Transverse colon (tissue), 4 donors: ENCODE results near the gene ORC1. TPM values are rescaled to one million over a fixed set of nuclear protein-coding genes. Genes with fewer than 3 reads are reported as not detected.

Experiments used
- DNase-seq: peaks from one replicate; pipeline ENCODE4 v3.0.0-alpha.2; 2019
- H3K27ac ChIP-seq, 4 donors: fragments of 200-600 bp; sonication (generic); 2 replicates each; pipeline ENCODE4 v1.5.1; 2016 to 2018; ENCODE audit warnings: inconsistent platforms in 4 of 4
- H3K27me3 ChIP-seq: fragments of 200-600 bp; sonication (generic); 2 replicates; pipeline ENCODE4 v1.5.1; 2017; ENCODE audit warnings: inconsistent platforms
- H3K36me3 ChIP-seq, 4 donors: fragments of 200-600 bp; sonication (generic); 2 replicates each; pipeline ENCODE4 v1.5.1; 2017 to 2019; ENCODE audit warnings: inconsistent platforms in 4 of 4
- H3K4me1 ChIP-seq, 4 donors: fragments of 200-600 bp; sonication (generic); 2 replicates each; pipeline ENCODE4 v1.5.1; 2017 to 2020; ENCODE audit warnings: inconsistent platforms in 4 of 4
- H3K4me3 ChIP-seq, 4 donors: fragments of 200-600 bp; sonication (generic); 1 replicate in 1 of 4; 2 replicates in 3 of 4; pipeline versions ENCODE4 v1.5.1 to v1.6.1; 2017 to 2019; ENCODE audit warnings: inconsistent platforms in 4 of 4
- H3K9me3 ChIP-seq, 2 donors: fragments of 200-600 bp; sonication (generic); 2 replicates each; pipeline ENCODE4 v1.5.1; 2017 to 2019; ENCODE audit warnings: inconsistent platforms in 2 of 2
- CTCF ChIP-seq, 5 experiments: fragments of 200-600 bp in 3 of 5; fragments of 450-650 bp in 2 of 5; sonication (generic) in 3 of 5; IDR thresholded peaks; 1 replicate in 2 of 5; 2 replicates in 3 of 5; pipeline ENCODE4 v1.5.1; 2016 to 2017; ENCODE audit warnings: antibody characterized with exemption in 5 of 5, inconsistent platforms in 3 of 5, mild to moderate bottlenecking in 2 of 5, moderate library complexity in 1 of 5
- EP300 ChIP-seq: sonication (generic); formaldehyde crosslinking; IDR thresholded peaks from one replicate; pipeline ENCODE4 v1.6.1; 2017; ENCODE audit warnings: antibody characterized with exemption, low read depth
- POLR2A ChIP-seq: fragments of 450-650 bp; IDR thresholded peaks from one replicate; pipeline ENCODE4 v1.6.1; 2016; ENCODE audit warnings: antibody characterized with exemption, mild to moderate bottlenecking, moderate library complexity
- POLR2AphosphoS5 ChIP-seq, 3 donors: sonication (generic); formaldehyde crosslinking; IDR thresholded peaks; one replicate each; pipeline ENCODE4 v1.6.1; 2016; ENCODE audit warnings: antibody characterized with exemption in 3 of 3
- WGBS, 2 donors: methylation state at CpG; one replicate each; pipeline ENCODE4 v1.1.5; 2018; ENCODE audit warnings: low coverage in 1 of 2; 5-methylcytosine and 5-hydroxymethylcytosine counted together
- in situ Hi-C, 4 donors: fragments of 200-750 bp; cut with MboI; loops; one replicate each; pipeline versions ENCODE4 v1.15.0 to v1.15.1; 2017; ENCODE audit warnings: low sequenced_read_pairs in 3 of 4, low pct_ligation_motif_present in 1 of 4, low pct_unique_long_range_greater_than_20kb in 1 of 4
- intact Hi-C: fragments of 100-400 bp; cut with DNase I; formaldehyde crosslinking; loops from one replicate; pipeline ENCODE4 v1.15.1; 2023; ENCODE audit warnings: low total_unique reads
- total RNA-seq, 4 donors: library from RNA; depleted of rRNA; stranded (reverse); fragments of >200 nt; gene quantifications; one replicate each; pipeline ENCODE4 v1.1.0, GENCODE V29; 2016

Gene ORC1
- total RNA-seq, 4 donors from 2014 or later: 1.00 to 1.7 (median 1.6) TPM; not detected in 1

GRCh38 chr1:52365071-52365745, 39.0 kb downstream of the ORC1 start:
- peaks cover 0 to 21% (median 10%) of the 10 kb centered on the region in 4 donors for H3K36me3 ChIP-seq
- in situ Hi-C loops: no loop called here
- peak overlapping the region; percentile 93 to 99 (median 96) for H3K27ac ChIP-seq
- TF ChIP-seq POLR2AphosphoS5 (IDR thresholded peaks at IDR 0.05) (peak in 2 of 3 donors; percentile 27 to 39), POLR2A (no peak)
- peak; percentile 66 for DNase-seq
- H3K27me3 ChIP-seq: no peaks in the 10 kb centered on the region
- H3K4me1 ChIP-seq: peaks cover 6 to 23% (median 17%) of the 10 kb centered on the region in 4 donors
- H3K4me3 ChIP-seq: peak overlapping the region; percentile 78 to 98 (median 88)
- 6 to 7% methylated on average over 3 to 22 of the region's 22 CpGs for WGBS, 2 donors
- H3K9me3 ChIP-seq: no peaks in the 10 kb centered on the region
- intact Hi-C loops: no loop called here

GRCh38 chr1:52364235-52364839, 39.9 kb downstream of the ORC1 start:
- in situ Hi-C loops: no loop called here
- intact Hi-C loops: no loop called here

GRCh38 chr1:52360595-52360968, 43.6 kb downstream of the ORC1 start:
- H3K27me3 ChIP-seq: no peaks in the 10 kb centered on the region
- H3K36me3 ChIP-seq: peaks cover 0 to 68% (median 37%) of the 10 kb centered on the region in 4 donors
- in situ Hi-C loops (no loop called here), intact Hi-C loops (no loop called here)
- DNase-seq: no peak
- no peaks in the 10 kb centered on the region for H3K9me3 ChIP-seq
- no peak overlapping the region for H3K27ac ChIP-seq
- peaks cover 6 to 12% (median 11%) of the 10 kb centered on the region in 4 donors for H3K4me1 ChIP-seq
- no peak overlapping the region for H3K4me3 ChIP-seq
- 97% methylated on average over 7 of the region's 7 CpGs; no CpG with 5 or more reads in 1 of the 2 donors for WGBS, 2 donors
- TF ChIP-seq POLR2A: no peak
- no peak for TF ChIP-seq CTCF (IDR thresholded peaks at IDR 0.05)
- TF ChIP-seq POLR2AphosphoS5 (IDR thresholded peaks at IDR 0.05): no peak
- no peak for TF ChIP-seq EP300

More at GRCh38 chr1:52364235-52364839, 39.9 kb downstream of the ORC1 start:
- H3K36me3 ChIP-seq: peaks cover 0 to 30% (median 18%) of the 10 kb centered on the region in 4 donors
- no peaks in the 10 kb centered on the region for H3K27me3 ChIP-seq
- no peak overlapping the region for H3K4me3 ChIP-seq
- WGBS, 2 donors: 81% methylated on average over 5 of the region's 5 CpGs; no CpG with 5 or more reads in 1 of the 2 donors
- H3K4me1 ChIP-seq: peaks cover 6 to 23% (median 17%) of the 10 kb centered on the region in 4 donors
- DNase-seq: no peak
- no peaks in the 10 kb centered on the region for H3K9me3 ChIP-seq
- peak overlapping the region; percentile 93 to 99 (median 96) for H3K27ac ChIP-seq
- TF ChIP-seq CTCF (IDR thresholded peaks at IDR 0.05) (no peak), EP300 (no peak), POLR2AphosphoS5 (IDR thresholded peaks at IDR 0.05) (no peak), POLR2A (no peak)

GRCh38 chr1:52359676-52360594, 44.3 kb downstream of the ORC1 start:
- H3K4me1 ChIP-seq: peaks cover 6 to 7% (median 7%) of the 10 kb centered on the region in 4 donors
- TF ChIP-seq EP300 (no peak), CTCF (IDR thresholded peaks at IDR 0.05) (no peak), POLR2AphosphoS5 (IDR thresholded peaks at IDR 0.05) (no peak), POLR2A (no peak)
- no peak for DNase-seq
- no peaks in the 10 kb centered on the region for H3K27me3 ChIP-seq
- no peaks in the 10 kb centered on the region for H3K9me3 ChIP-seq
- peaks cover 0 to 74% (median 41%) of the 10 kb centered on the region in 4 donors for H3K36me3 ChIP-seq
- WGBS, 2 donors: 97% methylated on average over 24 of the region's 24 CpGs; no CpG with 5 or more reads in 1 of the 2 donors
- H3K4me3 ChIP-seq: no peak overlapping the region
- in situ Hi-C loops (no loop called here), intact Hi-C loops (no loop called here)
- H3K27ac ChIP-seq: no peak overlapping the region
